Cortex of kidney (tissue), 1 donor: Measurements from ENCODE around the gene GPR65.

Source experiments
- DNase-seq: peaks from one replicate; lab custom pipeline; 2025; lab: John Stamatoyannopoulos, UW

GPR65 gene

DNA sequence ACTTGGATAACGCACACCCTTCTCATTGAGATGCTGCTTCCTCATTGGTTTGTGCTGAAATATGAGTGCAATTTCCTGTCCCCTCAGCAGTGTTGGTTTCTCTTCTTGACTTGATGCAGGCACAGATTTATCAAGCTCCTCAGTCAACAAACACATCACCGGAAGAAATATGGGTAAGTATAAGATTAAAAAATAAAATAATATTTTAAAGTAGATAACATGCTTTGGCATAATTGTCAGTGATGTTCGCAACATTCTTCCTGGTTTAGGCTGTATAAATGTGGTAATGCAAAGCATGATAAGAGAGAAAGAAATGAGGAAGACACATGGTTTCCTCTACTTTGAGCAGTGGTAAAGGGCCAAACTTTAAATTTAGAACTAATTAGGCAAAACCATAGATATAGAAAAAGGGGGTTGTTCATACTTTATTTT, at the start of gene GPR65:
GPR65 (plus strand) TSS at position 86 of the 432 bp plus-strand sequence. CDS start 5,713 bp downstream, outside the sequence.
- no peak for DNase-seq

DNA sequence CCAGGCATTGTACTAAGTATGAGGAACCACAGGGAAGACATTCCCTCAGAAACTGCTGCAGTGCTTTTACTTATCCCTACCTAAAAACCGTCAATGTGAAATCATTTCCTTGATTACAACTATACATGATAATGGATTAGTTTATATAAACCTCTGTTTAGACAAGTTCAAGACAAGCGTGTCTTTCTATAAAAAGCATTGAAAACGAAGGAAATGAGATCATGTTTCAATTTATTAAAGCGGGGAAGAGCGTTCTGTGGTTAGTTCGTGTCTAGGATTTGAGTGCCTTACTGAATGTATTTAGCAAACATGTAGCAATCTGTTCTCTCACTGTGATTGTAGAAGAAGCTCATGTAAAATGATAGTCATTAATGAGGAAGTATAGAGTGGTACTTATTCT, 49.4 kb upstream of the GPR65 start:
- DNase-seq, result no peak

DNA sequence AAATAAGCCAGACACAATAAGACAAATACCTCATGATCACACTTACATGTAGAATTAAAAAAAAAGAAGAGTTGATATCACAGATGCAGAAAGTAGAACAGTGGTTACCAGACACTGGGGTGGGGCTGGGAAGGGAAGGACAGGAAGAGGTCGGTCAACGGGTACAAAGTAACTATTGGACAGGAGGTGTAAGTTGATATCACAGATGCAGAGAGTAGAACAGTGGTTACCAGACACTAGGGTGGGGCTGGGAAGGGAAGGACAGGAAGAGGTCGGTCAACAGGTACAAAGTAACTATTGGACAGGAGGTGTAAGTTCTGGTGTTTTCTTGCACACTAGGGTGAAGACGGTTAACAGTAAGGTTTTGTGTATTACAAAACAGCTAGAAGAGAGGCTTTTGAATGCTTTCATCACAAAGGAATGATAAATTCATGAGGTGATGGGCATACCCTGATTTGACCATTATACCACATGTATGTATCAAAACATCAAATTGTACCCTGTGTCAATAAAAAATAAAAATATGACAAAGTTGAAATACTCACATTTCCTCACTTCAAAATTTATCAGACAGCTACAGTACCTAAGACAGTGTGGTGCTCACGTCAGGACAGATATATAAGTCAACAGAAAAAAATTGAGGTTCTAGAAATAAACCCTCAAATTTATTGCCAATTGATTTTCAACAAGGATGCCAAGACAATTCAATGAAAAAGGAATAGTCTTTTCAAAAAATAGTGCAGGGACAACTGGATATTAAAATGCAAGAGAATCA, 44.7 kb upstream of the GPR65 start:
- no peak for DNase-seq

DNA sequence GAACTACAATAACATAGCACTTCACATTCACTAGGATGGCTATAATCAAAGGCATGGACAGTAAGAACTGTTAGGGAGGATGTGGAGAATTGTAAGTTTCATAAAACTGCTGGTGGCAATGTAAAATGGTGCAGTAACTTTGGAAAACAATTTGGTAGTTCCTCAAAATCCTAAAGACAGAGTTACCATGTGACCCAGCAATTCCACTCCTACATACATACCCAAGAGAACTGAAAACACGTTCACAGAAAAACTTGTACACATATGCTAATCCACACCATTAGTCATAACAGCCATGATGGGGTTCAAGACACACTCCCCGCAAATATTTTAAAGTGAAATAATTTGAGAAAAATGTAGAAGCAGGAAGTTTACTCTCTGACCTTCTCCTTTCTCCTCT, 43.7 kb upstream of the GPR65 start:
- DNase-seq, result no peak

- DNase-seq, result no peak
Measured at GRCh38 chr14:87966816-87967215, 38.1 kb upstream of the GPR65 start.

DNA sequence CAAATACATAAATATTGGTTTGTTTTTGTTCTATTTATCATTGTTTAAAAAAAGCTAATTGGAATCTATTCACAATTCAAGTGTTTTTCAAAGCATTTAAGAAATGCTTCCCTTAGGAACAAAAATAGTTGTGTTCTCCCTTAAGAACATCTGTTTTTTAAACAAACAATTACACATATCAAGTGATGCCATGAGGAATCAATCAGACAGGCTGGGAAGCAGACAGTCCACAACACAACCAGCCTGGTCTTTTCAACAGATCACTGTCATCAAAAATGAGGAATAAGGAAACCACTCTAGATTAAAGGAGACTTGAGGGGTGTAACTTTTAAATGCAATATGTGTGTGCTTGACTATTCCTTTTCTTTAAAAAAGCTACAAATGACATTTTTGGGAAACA, 37.4 kb upstream of the GPR65 start:
- DNase-seq, result no peak

DNA sequence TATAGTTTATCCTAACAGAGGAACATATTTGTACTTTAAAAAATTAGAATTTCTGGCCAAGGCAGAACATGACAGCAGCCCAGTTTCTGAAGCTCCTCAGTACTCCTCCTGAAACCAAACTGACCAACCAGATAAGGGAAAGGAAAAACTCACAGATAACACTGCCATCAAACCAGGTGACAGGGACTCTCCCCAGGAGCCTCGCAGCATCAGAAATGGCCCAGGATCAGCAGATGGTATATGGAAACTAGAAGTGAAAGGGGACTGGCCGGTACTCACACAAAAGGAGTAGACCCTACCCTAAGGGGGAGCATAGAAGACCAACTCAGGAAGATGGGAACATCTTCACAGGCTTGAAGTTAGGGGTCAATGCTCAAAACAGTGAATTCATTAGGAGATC, 33.9 kb upstream of the GPR65 start:
- DNase-seq, result no peak

DNA sequence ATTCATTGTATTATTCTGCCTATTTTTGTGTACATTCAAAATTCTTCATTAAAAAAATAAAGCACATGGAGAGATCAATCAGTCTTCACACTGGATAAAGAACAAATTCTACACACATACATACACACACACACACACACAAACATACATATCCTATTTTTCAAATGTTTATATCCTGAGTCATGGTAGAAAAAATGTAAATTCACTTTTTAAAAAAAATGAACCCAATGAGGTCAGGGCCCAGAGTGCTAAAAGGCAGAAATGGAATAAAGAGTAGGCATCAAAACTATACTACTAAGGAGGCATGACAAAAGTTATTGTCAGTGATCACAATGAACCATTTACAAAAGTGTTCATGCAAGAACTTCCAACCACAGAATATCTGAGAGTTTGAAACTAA, 29.3 kb upstream of the GPR65 start:
- no peak for DNase-seq

- DNase-seq, result no peak
Measured at GRCh38 chr14:87979689-87980088, 25.2 kb upstream of the GPR65 start.

GRCh38 chr14:87989221-87989955, 15.5 kb upstream of the GPR65 start:
- no peak for DNase-seq

- no peak for DNase-seq
Measured at GRCh38 chr14:87989956-87990299, 15.0 kb upstream of the GPR65 start.

GRCh38 chr14:87990682-87991081, 14.3 kb upstream of the GPR65 start:
- no peak for DNase-seq

DNA sequence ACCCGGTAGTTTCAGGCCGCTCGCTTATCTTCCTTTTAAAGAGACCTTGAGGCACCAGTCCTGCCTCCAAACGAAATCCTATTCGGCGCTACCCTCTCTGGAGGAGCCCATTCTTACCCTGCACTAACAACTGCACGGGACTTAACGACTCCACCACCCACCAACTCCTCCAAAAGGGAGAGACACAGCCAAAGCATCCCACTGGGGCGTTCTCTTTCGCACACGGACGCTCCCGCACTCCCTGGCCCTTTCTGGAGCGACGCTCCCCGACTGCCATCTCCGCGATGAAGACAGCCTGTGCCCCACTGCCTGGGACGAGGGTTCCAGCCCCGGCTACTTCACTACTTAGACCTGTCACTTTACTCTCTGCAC, 12.6 kb upstream of the GPR65 start:
- DNase-seq, result no peak

GRCh38 chr14:87992718-87993628, 12.0 kb upstream of the GPR65 start, which contains the start of gene GALC:
Gene GALC, minus strand, starts transcription at chr14:87993182. Its CDS starts 18 bp downstream, at chr14:87993164.
- peak; percentile 31 for DNase-seq

GRCh38 chr14:87994974-87995373, 10.0 kb upstream of the GPR65 start:
- DNase-seq, result no peak

DNA sequence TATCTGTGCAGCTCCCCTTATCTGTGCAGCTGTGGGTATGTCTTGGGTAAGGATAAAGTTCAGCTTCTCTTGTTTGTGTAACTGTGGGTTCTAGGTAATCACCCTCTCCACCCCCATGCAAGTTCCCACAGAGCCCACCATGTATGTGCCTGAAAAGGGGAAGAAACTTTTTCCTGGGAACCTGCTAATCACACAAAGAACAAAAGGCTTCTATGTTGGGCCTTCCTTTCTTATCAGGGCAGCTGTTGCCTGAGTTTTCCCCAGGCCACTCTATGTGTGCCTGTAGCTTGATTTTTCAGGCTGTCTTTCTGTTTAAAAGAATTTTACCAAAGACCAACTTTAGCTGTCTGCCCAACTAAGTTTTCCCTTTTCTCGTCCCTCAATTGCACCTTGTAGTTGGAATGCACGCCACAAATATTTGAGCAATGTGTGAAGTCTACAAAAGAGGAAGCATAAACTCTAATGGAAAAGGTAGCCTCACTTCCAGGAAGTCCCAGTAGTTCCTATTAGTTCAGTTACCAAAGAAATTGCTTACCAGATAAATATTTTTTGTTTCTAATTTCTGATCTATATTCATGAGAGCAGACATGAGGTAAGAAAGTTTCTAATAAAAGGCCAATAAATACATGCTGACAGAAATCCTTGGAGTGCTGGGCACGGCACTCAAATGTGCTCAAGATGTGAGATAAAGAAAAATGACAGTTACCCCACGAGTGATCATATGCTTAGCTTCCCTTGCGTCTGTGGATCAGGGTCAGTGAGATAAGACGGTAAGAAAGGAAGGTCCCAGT, 9.2 kb upstream of the GPR65 start:
- no peak for DNase-seq

DNA sequence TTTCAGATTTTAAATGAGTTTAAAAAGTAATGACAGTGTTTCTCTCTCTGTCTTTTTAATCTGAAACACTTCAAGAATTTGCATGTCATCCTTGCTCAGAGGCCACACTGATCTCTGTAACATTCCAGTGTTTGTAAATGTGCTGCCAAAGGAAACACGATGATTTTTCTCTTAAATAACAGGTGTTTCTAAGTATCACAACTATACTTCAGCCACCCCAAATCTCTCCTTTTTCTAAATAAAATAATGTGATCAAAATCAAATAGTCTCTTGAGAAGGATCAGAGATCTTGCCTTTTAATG, 8.7 kb upstream of the GPR65 start:
- DNase-seq, result no peak

GRCh38 chr14:87998482-87998881, 6.5 kb upstream of the GPR65 start:
- no peak for DNase-seq

DNA sequence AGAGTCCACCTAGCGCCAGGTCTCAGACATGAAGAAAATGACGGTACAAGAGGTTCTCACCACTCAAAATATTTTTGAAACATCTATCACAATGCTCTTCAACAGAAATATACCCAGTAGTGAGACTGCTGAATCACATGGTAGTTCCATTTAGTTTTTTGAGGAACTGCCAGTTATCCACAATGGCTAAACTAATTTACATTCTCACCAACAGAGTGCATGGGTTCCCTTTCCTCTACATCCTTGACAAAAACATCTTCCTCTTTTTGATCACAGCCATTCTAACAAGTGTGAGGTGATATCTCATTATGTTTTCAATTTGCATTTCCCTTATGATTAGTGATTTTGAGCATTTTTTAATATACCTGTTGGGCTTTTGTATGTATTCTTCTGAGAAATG, 5.7 kb upstream of the GPR65 start:
- no peak for DNase-seq

- DNase-seq, result no peak
Measured at GRCh38 chr14:88002421-88003075, 2.4 kb upstream of the GPR65 start.

GRCh38 chr14:88003425-88003824, 1.5 kb upstream of the GPR65 start:
- no peak for DNase-seq
